GM12891 (cell line): ENCODE results near the gene ELFN2.

Experiments used
- PAX5 ChIP-seq: IDR thresholded peaks from 2 replicates; pipeline ENCODE4 v1.6.1; 2011; ENCODE audit warnings: low read length, moderate library complexity, mild to moderate bottlenecking; ENCODE audit not compliant: insufficient read depth, severe bottlenecking
- POLR2A ChIP-seq: IDR thresholded peaks from 2 replicates; pipeline ENCODE4 v1.6.1; 2011; ENCODE audit warnings: low read depth, low read length, control low read depth
- POLR2AphosphoS5 ChIP-seq: IDR thresholded peaks from 2 replicates; pipeline ENCODE4 v1.6.1; 2011; ENCODE audit warnings: low read depth, low read length, control low read depth
- POU2F2 ChIP-seq: IDR thresholded peaks from 2 replicates; pipeline ENCODE4 v1.6.1; 2011; ENCODE audit warnings: low read depth, mild to moderate bottlenecking, control low read depth, low read length, moderate library complexity
- SPI1 ChIP-seq: IDR thresholded peaks from 2 replicates; pipeline ENCODE4 v1.6.1; 2011; ENCODE audit warnings: low read depth, low read length, control low read depth
- TAF1 ChIP-seq: IDR thresholded peaks from 2 replicates; pipeline ENCODE4 v1.6.1; 2011; ENCODE audit warnings: low read depth, low read length, control low read depth

- TF ChIP-seq POU2F2 (no peak), POLR2A (no peak), POLR2AphosphoS5 (no peak), TAF1 (no peak), SPI1 (no peak), PAX5 (no peak)
Observed at GRCh38 chr22:37329238-37330140, 97.8 kb downstream of the ELFN2 start.
